GM12878 (cell line): ENCODE results near the gene SNCAIP. TPM values are rescaled to one million over a fixed set of nuclear protein-coding genes. Genes with fewer than 3 reads are reported as not detected.

Source experiments
- ATAC-seq: fragments of 200-7000 bp; cut with Tn5 transposase; 3 replicates; pipeline ENCODE4 v1.9.1; 2020; ENCODE audit warnings: mild to moderate bottlenecking, moderate library complexity
- BruUV-seq: library from RNA; stranded (reverse); fragments of 400-500 nt; replicated peaks from 2 replicates; lab custom pipeline; 2021; lab: Mats Ljungman, UMichigan
- CTCF ChIA-PET: fragments of 300-600 bp; sonication (Branson Sonifier 250); formaldehyde crosslinking; extraction: SDS; loops from one replicate; lab custom pipeline; 2021; ENCODE audit warnings: inconsistent platforms; lab: Yijun Ruan, JAX
- POLR2A ChIA-PET: fragments of 350-600 bp; formaldehyde crosslinking; extraction: SDS; loops from one replicate; lab custom pipeline; 2021; ENCODE audit warnings: inconsistent platforms; lab: Charles Lee
- RAD21 ChIA-PET: fragments of 300-600 bp; sonication (Branson Sonifier 250); formaldehyde crosslinking; loops from one replicate; lab custom pipeline; 2023; ENCODE audit warnings: antibody characterized with exemption; ENCODE audit not compliant: unreplicated experiment; lab: Charles Lee
- SMC1A ChIA-PET: fragments of 300-600 bp; sonication (Branson Sonifier 250); formaldehyde crosslinking; loops from one replicate; lab custom pipeline; 2023; ENCODE audit not compliant: unreplicated experiment, uncharacterized antibody; lab: Charles Lee
- DNase-seq: peaks from one replicate; pipeline ENCODE4 v3.0.0-alpha.2; 2011; ENCODE audit warnings: low read depth, low spot score
- FAIRE-seq: peaks from 3 replicates; lab custom pipeline; 2011; peaks lifted over from hg19 to GRCh38; lab: Jason Lieb, UNC
- H2AFZ ChIP-seq: 2 replicates; pipeline ENCODE4 v1.6.0; 2011; ENCODE audit warnings: low read depth, low read length, control low read depth; ENCODE audit not compliant: control insufficient read depth
- H3K27ac ChIP-seq: 2 replicates; pipeline ENCODE4 v1.5.1; 2011; ENCODE audit warnings: control low read depth; ENCODE audit not compliant: control insufficient read depth, insufficient read depth
- H3K27me3 ChIP-seq, 2 experiments: replicated peaks in 1 of 2; 2 replicates each; pipeline versions ENCODE4 v1.6.0 to v1.6.1; 2011; ENCODE audit warnings: low read length in 1 of 2; ENCODE audit not compliant: control insufficient read depth in 2 of 2, insufficient read depth in 2 of 2
- H3K36me3 ChIP-seq, 2 experiments: 2 replicates each; pipeline ENCODE4 v1.5.1; 2011; ENCODE audit warnings: low read length in 1 of 2; ENCODE audit not compliant: control insufficient read depth in 2 of 2, insufficient read depth in 2 of 2
- H3K4me1 ChIP-seq: 2 replicates; pipeline ENCODE4 v1.6.1; 2011; ENCODE audit warnings: mild to moderate bottlenecking, low read length, moderate library complexity, mixed read lengths; ENCODE audit not compliant: control insufficient read depth, insufficient read depth
- H3K4me2 ChIP-seq: 2 replicates; pipeline ENCODE4 v1.6.0; 2011; ENCODE audit warnings: control low read depth; ENCODE audit not compliant: control insufficient read depth, insufficient read depth
- H3K4me3 ChIP-seq: fragments of 200-600 bp; sonication (generic); 2 replicates; pipeline ENCODE4 v1.5.1; 2016
- H3K79me2 ChIP-seq: 2 replicates; pipeline ENCODE4 v1.6.0; 2011; ENCODE audit warnings: low read length; ENCODE audit not compliant: control insufficient read depth, insufficient read depth
- H3K9ac ChIP-seq: 2 replicates; pipeline ENCODE4 v1.8.0; 2011; ENCODE audit warnings: low read length, control low read depth, mixed read lengths; ENCODE audit not compliant: control insufficient read depth, insufficient read depth
- H3K9me3 ChIP-seq: replicated peaks from 3 replicates; pipeline ENCODE4 v1.5.1; 2011; ENCODE audit warnings: mild to moderate bottlenecking, low read length; ENCODE audit not compliant: control insufficient read depth, insufficient read depth
- H4K20me1 ChIP-seq: 2 replicates; pipeline ENCODE4 v1.6.0; 2011; ENCODE audit not compliant: control insufficient read depth, insufficient read depth
- CEBPB ChIP-seq, 2 experiments: fragments of 150-350 bp in 1 of 2; IDR thresholded peaks; 2 replicates each; pipeline ENCODE4 v1.6.1; 2012 to 2014; ENCODE audit warnings: low read depth in 2 of 2, low read length in 2 of 2, borderline replicate concordance in 1 of 2, inconsistent platforms in 1 of 2
- CHD1 ChIP-seq: IDR thresholded peaks from 2 replicates; pipeline ENCODE4 v1.6.1; 2012; ENCODE audit warnings: low read depth, low read length, improper control_type of control experiment
- ESRRA ChIP-seq: IDR thresholded peaks from 2 replicates; pipeline ENCODE4 v1.6.1; 2012; ENCODE audit warnings: mild to moderate bottlenecking, low read length, improper control_type of control experiment
- ETV6 ChIP-seq, 2 experiments: fragments of 450-650 bp in 1 of 2; IDR thresholded peaks in 1 of 2; conservative IDR thresholded peaks in 1 of 2; 2 replicates each; pipeline ENCODE4 v1.6.1; 2014; ENCODE audit warnings: antibody characterized with exemption in 1 of 2, borderline replicate concordance in 1 of 2, low read depth in 1 of 2, mild to moderate bottlenecking in 1 of 2, moderate library complexity in 1 of 2
- HDGF ChIP-seq: fragments of 450-650 bp; IDR thresholded peaks from 2 replicates; pipeline ENCODE4 v1.6.1; 2016; ENCODE audit warnings: antibody characterized with exemption
- POLR2AphosphoS2 ChIP-seq: IDR thresholded peaks from 2 replicates; pipeline ENCODE4 v1.6.1; 2011; ENCODE audit warnings: low read depth, mild to moderate bottlenecking, low read length, improper control_type of control experiment, moderate library complexity
- RB1 ChIP-seq: fragments of 450-650 bp; formaldehyde crosslinking; IDR thresholded peaks from 2 replicates; pipeline ENCODE4 v1.6.1; 2017; ENCODE audit warnings: mild to moderate bottlenecking, borderline replicate concordance
- RUNX3 ChIP-seq: IDR thresholded peaks from 2 replicates; pipeline ENCODE4 v1.6.1; 2012; ENCODE audit warnings: low read length, inconsistent platforms
- STAT1 ChIP-seq: fragments of 450-650 bp; conservative IDR thresholded peaks from 2 replicates; pipeline ENCODE4 v1.6.1; 2014; ENCODE audit warnings: antibody characterized with exemption, mild to moderate bottlenecking
- TBL1XR1 ChIP-seq: IDR thresholded peaks from 2 replicates; pipeline ENCODE4 v1.6.1; 2012; ENCODE audit warnings: low read depth, low read length, improper control_type of control experiment
- USF2 ChIP-seq: IDR thresholded peaks from 2 replicates; pipeline ENCODE4 v1.6.1; 2011; ENCODE audit warnings: low read depth, low read length, improper control_type of control experiment, borderline replicate concordance
- ZNF24 ChIP-seq: fragments of 450-650 bp; IDR thresholded peaks from 2 replicates; pipeline ENCODE4 v1.6.1; 2017; ENCODE audit warnings: antibody characterized with exemption, mild to moderate bottlenecking
- WGBS: methylation state at CpG from one replicate; pipeline ENCODE4 v1.1.6; 2016; ENCODE audit warnings: low lambda C conversion rate; ENCODE audit not compliant: insufficient replicate concordance, insufficient coverage; ENCODE audit errors: missing lambda C conversion rate; 5-methylcytosine and 5-hydroxymethylcytosine counted together
- in situ Hi-C: fragments of 300-500 bp; cut with MboI; formaldehyde crosslinking; loops from 9 replicates; pipeline ENCODE4 v1.14.3; 2018; ENCODE audit warnings: mixed read lengths
- intact Hi-C: fragments of 100-400 bp; cut with micrococcal nuclease; formaldehyde crosslinking; loops from one replicate; pipeline ENCODE4 v1.14.2; 2022; ENCODE audit not compliant: unreplicated experiment
- polyA plus RNA-seq, 11 experiments: library from polyadenylated mRNA; depleted of rRNA in 4 of 11; unstranded in 6 of 11; stranded (reverse) in 5 of 11; fragments of >200 nt; fragmentation: Nextera tagmentation in 4 of 11; fragmentation: Illumina TruSeq in 1 of 11; extraction: Ambion mirVana in 4 of 11; extraction: Trizol in 1 of 11; gene quantifications; 1 replicate in 1 of 11; 2 replicates in 10 of 11; pipeline versions ENCODE4 v1.2.1 to v1.2.3, GENCODE V29; 2011 to 2016; ENCODE audit warnings: inconsistent platforms in 2 of 11, missing spikeins in 2 of 11, low read depth in 1 of 11
- total RNA-seq, 4 experiments: library from RNA; depleted of rRNA in 3 of 4; stranded (reverse); fragments of >200 nt in 3 of 4; fragmentation: Illumina TruSeq in 1 of 4; extraction: Trizol in 1 of 4; gene quantifications; 2 replicates each; pipeline versions ENCODE4 v1.2.1 to v1.2.3, GENCODE V29; 2013 to 2021
- TF ChIP-seq, protein P1 (sequence below): IDR thresholded peaks from 2 replicates; pipeline ENCODE4 v1.6.1; 2011; ENCODE audit warnings: borderline replicate concordance, low read depth, mild to moderate bottlenecking, moderate library complexity, low read length; ENCODE audit not compliant: insufficient read depth, poor library complexity, severe bottlenecking
- TF ChIP-seq, protein P2 (sequence below): fragments of 450-650 bp; IDR thresholded peaks from 2 replicates; pipeline ENCODE4 v1.6.1; 2017; ENCODE audit warnings: mild to moderate bottlenecking, low read depth, inconsistent platforms; ENCODE audit not compliant: poor library complexity, severe bottlenecking

SNCAIP gene
- total and polyA plus RNA-seq, 10 of the 15 experiments (the other 5 are each of a cell fraction or from before 2014, with no cell fraction given) = 0.03 to 0.62 (median 0.16) TPM; not detected in 1

DNA sequence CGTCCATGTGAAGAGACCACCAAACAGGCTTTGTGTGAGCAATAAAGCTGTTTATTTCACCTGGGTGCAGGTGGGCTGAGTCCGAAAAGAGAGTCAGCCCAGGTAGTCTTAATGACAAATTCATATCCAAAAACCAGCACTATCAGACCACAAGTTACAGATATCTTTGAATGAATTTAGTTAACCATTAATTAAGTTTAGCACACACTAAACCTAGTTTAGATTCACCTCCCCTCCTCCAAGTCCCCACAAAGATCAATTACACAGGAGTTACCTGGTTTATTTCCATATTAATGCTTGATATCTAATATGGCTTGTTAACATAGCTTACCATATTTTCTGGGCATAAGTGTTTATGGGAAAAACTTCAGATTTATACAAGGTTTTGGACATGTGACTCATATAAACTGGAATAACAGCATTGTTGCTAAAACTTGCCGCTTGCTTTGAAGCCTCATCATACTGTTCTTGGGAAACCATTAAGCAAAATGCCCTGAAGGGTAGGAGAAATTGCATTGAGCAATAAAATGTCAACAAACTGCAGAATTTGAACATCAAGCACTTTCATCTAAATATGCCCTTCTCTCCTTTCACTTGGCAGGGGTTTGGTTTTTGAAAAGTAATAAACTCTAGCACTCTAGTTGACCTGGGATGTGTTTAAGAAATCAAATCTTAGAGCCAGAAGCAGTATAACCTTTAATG is 166.9 kb downstream of the SNCAIP start:
- no peak overlapping the region for H3K9ac ChIP-seq
- 78% methylated on average over 3 of the region's 3 CpGs for WGBS
- no TSS peak for BruUV-seq
- ATAC-seq (no peak), DNase-seq (no peak), FAIRE-seq (no peak)
- no peak overlapping the region for H3K4me3 ChIP-seq
- in situ Hi-C loops (no loop called here), intact Hi-C loops (no loop called here)
- no peaks in the 10 kb centered on the region for H3K27me3 ChIP-seq
- RAD21 ChIA-PET = no interaction called here
- H3K4me2 ChIP-seq = no peak overlapping the region
- H3K27ac ChIP-seq = no peak overlapping the region
- no peaks in the 10 kb centered on the region for H3K9me3 ChIP-seq
- TF ChIP-seq TBL1XR1 (no peak), STAT1 (no peak), CHD1 (no peak), HDGF (no peak), RUNX3 (no peak), ESRRA (no peak), ETV6 (conservative IDR thresholded peaks at IDR 0.05 in 1 of 2, IDR thresholded peaks at IDR 0.05 in 1 of 2; ENCODE audit: borderline replicate concordance in 1 of 2, low read depth in 1 of 2) (no peak), POLR2AphosphoS2 (no peak), USF2 (no peak), CEBPB (IDR thresholded peaks at IDR 0.05; ENCODE audit: borderline replicate concordance in 1 of 2, low read depth in 2 of 2, low read length in 2 of 2) (no peak), RB1 (no peak), ZNF24 (no peak)
- TF ChIP-seq, protein P1, sequence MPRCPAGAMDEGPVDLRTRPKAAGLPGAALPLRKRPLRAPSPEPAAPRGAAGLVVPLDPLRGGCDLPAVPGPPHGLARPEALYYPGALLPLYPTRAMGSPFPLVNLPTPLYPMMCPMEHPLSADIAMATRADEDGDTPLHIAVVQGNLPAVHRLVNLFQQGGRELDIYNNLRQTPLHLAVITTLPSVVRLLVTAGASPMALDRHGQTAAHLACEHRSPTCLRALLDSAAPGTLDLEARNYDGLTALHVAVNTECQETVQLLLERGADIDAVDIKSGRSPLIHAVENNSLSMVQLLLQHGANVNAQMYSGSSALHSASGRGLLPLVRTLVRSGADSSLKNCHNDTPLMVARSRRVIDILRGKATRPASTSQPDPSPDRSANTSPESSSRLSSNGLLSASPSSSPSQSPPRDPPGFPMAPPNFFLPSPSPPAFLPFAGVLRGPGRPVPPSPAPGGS = no peak
- TF ChIP-seq, protein P2, sequence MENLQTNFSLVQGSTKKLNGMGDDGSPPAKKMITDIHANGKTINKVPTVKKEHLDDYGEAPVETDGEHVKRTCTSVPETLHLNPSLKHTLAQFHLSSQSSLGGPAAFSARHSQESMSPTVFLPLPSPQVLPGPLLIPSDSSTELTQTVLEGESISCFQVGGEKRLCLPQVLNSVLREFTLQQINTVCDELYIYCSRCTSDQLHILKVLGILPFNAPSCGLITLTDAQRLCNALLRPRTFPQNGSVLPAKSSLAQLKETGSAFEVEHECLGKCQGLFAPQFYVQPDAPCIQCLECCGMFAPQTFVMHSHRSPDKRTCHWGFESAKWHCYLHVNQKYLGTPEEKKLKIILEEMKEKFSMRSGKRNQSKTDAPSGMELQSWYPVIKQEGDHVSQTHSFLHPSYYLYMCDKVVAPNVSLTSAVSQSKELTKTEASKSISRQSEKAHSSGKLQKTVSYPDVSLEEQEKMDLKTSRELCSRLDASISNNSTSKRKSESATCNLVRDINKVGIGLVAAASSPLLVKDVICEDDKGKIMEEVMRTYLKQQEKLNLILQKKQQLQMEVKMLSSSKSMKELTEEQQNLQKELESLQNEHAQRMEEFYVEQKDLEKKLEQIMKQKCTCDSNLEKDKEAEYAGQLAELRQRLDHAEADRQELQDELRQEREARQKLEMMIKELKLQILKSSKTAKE = no peak
- TF ChIP-seq, all 136 proteins: peak for 0
- CTCF ChIA-PET = no interaction called here
- SMC1A ChIA-PET = no interaction called here
- no peak overlapping the region for H2AFZ ChIP-seq
- H3K36me3 ChIP-seq = no peaks in the 10 kb centered on the region
- no peaks in the 10 kb centered on the region for H3K79me2 ChIP-seq
- no peaks in the 10 kb centered on the region for H3K4me1 ChIP-seq
- POLR2A ChIA-PET = no interaction called here
- no peaks in the 10 kb centered on the region for H4K20me1 ChIP-seq
